ENCODE results near the gene TRIP13.
"Not testable (repeated sequence)": the region's sequence is repeated elsewhere in the genome, so short reads cannot be mapped to it uniquely, and the experiment has no call there.

TRIP13 gene

DNA sequence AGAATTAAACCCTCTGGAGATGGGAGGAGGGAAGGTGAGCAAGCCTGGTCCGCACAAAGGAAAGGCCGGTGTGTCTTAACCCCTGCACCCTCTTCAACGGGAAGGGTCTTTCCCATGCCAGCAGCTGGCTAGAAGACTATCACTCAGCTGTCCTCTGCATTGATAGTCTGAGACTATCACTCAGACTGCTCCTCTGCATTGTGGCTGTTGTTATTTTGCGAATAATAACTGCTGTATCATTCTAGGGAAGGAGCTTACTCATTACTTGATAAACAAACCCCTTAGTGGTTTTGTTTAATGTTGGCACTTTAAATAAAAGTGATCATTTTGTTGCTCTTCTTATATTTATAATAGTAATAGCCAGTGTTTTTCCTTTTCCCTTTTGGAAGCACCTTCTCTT, 8.1 kb downstream of the TRIP13 start:
- DNase-seq, result no peak

DNA sequence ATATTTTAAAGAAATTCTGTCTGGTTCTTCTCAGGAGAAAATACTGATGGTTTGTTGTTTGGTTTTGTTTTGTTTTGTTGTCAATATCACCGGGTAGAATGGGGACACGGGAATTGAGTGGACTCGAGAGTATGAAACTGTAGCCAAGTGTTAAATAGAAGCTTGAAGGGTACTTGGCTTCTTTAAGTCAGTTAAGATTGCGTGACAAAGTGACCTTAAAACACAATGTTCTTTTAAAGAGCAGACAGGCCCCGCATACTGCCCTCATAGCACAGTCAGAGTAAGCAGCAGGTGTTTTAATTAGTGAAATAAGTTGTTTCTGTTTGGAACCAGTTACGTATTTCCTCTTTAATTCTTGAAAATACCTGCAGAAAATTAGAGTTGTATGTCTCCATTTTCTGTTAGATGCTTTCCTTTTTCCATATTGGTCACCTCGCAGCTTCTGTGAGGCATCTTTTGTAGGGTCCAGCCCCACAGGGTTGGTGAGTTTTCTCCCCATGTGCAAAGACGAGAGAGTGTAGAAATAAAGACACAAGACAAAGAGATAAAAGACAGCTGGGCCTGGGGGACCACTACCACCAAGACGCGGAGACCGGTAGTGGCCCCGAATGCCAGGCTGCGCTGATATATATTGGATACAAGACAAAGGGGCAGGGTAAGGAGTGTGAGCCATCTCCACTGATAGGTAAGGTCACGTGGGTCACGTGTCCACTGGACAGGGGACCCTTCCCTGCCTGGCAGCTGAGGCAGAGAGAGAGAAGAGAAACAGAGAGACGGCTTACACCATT, 9.6 kb downstream of the TRIP13 start:
- no peak for DNase-seq

DNA sequence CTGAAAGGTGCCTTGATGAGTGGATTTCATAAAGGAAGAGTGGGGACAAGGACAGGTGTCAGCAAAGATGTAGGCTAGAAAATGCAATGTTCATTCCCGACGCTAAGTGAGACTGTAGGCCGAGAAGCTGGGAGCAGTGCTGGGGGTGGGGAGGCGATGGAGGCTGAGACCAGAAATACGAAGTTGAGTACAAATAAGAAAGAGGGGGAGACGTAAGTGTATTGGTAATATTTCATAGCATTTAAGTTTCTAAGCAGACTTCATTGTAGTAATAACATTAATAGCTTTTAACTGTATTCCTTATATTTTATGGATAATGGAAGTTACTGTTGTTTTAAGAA, 11.0 kb downstream of the TRIP13 start:
- DNase-seq, result no peak

DNA sequence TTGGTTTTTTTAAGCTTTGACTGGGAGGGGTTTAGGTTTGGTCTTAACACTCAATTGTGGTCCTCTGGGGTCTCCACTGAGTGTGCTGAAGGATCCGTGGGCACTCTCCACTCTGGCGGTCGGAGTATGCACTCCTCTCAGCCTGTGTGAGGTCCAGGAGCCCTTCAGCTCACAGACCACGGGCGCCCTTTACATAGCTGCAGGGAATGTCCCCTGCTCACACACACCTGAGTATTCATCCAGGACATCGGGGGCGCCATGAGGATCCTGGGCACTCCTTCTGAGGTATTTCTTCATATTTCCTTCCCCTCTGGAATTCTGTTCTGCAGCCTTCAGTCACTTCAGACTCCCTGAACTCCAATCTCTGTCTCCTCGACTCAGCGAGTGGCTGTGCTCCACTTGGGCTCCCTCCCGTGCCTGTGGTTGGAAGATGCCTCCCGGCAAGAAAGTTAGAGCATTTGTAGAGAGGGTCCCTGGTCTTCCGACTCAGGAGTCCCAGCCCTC, 12.5 kb downstream of the TRIP13 start:
- DNase-seq, result no peak

DNA sequence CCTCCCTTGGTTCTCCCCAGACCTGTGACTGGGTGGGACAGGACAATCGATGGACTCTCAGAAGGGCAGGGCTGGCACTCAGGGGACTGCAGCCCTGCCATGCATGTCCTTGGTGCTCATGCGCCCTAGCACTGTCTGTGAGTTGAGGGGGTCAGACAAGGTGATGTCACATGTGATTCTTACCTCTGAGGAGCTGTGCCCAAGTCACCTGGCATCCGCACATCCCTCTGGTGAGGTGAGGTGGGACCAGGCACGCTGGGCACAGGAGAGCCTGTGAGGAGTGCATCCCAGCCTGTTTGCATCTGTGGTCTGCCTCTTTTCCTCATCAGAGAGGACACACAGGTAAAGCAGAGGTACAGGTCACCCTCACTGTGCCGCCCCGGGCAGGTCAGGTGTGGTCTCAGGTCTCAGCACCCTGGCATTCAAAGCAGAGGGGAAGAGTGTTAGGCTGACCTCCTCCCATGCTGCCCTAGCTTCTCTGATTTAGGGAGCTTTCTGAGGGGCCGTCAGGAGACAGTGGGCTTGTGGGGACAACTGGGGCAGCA, 14.8 kb downstream of the TRIP13 start:
- DNase-seq, result no peak

DNA sequence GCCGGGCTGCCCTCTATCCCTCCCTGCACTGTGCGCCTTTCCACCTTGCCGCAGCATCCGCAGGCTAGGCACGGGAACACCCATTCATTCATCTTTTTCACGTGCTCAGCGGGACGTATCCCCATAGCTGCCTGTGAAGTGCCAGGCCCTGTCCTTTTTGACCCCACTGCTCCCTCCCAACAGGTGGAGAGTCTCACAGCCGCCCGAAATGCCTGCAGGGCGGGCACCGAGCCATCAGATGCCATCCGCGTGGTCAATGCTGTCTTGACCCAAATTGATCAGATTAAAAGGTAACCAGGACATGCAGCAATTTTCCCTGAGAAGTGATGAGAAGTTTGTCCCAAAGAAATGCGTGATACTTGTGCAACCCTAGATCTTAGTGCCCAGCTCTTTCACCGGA, 15.5 kb downstream of the TRIP13 start:
- DNase-seq, result no peak

DNA sequence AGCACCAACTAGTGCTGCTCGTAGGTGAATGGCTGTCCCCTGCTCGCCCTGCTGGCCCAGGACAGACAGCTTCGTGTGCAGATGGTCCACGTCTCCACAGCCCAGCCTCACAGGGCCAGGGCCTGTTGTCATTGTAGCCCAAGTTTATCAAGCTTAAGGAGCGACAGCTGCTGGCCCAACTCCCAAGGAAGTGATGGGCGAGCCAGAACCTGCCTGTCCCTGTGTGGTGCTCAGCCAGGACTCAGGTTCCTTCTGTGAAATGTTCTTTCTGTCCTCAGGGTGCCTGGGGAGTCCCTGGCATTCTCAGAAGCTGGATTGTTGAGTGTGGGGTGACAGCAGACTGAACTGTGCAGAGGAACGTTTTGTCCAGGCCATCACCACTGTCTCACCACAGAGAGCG, 16.4 kb downstream of the TRIP13 start:
- no peak for DNase-seq

DNA sequence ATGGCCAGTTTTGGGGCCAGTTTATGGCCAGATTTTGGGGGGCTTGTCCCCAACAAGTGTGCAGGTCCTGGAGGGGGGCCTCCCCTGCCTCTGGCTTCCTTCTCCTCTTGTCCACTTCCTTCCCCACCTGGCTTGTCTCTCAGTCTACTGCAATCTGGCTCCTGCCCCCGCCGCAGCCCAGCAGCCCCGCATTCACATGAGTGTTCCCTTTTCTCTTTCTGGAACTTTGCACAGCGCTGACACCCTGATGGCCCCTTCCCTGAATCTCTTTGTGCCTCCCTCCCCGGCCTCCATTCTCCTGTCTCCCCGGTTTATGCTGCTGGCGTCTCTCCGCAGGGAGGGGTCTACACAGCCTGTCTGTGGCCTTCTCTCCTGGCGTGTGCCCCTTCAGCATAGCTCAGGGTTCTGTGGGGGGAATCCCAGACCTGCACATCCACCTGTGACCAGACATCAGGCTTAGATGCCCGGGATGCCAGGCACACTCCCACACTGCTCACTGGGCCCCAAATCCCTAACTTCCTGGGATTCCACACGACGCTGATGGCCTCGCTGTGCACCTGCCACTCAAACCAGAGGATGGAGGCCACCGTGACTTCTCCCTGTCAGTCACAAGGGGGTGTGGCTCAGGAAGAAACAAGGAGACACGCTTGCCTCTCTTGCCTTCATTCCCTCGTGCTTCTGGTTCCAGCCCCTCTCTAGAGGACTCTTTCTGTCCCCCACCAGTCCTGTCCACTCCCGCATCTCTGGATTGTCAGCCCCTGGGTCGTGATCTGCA, 17.5 kb downstream of the TRIP13 start:
- no peak for DNase-seq

DNA sequence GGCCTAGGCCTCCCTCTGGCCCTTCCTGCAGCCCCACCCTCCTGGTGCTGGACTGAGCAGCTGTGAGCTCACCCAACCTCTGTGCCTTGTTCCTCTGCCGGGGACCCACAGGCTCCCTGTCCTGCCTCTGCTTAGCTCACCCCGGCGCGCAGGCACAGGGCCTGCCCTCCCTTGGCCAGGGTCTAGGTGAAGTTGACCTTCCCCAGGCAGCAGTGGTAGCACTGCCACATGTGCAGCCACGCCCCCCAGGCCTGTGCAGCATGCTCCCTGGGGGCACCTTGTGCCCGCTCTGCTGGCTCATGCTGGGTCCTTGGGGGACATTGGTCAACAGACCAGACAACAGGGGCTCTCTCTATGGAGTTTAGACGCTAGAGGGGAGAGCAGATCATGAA, 18.1 kb downstream of the TRIP13 start:
- DNase-seq, result no peak

DNA sequence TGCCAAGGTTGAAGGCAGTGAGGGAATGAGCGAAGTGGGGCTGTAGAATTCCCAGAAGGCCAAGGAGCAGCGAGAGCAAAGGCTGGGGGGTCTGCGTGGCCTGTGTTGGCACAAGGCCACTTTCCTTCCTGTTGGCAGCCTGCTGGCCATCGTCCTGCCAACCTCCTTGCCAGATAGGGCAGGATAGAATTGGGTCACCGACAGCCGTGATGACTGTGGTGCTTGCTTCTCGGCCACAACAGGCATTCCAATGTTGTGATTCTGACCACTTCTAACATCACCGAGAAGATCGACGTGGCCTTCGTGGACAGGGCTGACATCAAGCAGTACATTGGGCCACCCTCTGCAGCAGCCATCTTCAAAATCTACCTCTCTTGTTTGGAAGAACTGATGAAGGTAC, 18.9 kb downstream of the TRIP13 start:
- DNase-seq, result no peak

DNA sequence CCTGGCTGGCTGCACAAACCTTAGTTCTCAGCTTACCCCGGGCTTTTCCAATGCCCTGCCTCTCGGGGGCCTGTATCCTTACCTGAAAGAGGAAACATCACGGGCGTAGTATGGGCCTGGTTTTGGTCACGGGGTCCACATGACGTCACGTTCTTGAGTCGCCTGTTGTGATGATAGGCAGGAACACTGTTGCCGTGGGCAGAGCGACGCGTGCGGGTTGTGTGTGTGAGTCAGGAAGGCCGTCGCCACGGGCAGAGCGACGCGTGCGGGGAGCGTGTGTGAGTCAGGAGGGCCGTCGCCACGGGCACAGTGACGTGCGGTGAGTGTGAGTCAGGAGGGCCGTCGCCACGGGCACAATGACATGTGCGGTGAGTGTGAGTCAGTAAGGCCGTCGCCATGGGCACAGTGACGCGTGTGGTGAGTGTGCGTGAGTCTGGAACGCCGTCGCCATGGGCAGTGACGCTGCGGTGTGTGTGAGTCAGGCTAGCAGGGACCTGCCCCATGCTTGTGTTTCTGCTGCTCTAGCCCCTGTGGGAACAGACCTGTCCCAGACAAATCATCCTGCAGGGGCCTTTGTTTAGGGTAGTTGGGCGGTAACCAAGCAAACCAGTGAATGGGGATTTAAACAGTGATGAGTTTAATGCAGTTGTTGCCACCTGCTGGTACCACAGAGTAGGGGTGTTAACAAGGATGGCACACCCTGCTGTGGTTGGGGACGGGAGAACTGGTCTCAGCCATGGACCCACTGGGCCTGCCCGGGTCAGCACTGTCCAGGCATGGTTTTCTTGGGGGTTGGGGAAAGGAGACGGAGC, 19.8 kb downstream of the TRIP13 start:
- peak; percentile 91 for DNase-seq

DNA sequence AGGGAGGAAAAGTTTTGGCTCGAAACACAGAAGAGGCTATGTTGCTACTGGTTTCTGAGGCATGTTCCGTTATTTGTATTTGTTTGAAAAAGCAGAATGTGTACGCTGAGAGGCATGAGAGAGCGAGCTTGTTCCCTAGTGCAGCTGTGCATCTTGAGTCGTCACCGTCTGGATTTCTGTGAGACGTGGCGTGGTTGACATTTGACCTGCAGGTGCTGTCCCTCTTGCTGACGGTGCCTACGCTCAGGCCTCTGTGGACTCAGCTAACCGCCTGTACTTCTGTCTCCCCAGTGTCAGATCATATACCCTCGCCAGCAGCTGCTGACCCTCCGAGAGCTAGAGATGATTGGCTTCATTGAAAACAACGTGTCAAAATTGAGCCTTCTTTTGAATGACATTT, 21.5 kb downstream of the TRIP13 start:
- no peak for DNase-seq

DNA sequence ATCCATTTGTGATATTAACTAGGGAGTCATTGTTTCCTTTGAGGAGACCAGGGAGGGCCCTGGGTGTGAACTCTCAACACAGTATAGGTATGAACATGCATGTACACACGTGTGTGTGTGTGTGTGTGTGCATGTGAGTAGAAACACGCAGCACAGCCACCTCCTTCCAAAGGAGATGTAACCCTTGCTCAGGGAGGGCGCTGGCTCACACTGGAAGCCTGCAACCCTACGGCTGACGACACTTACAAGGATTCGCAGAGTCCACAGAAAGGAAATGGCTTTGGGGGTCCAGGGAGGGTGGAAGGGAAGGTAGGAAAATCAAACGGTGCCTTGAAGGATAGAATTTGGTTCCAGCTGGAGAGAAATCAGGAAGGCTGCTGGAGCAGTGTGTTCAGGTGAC, 21.9 kb downstream of the TRIP13 start:
- DNase-seq, result no peak

DNA sequence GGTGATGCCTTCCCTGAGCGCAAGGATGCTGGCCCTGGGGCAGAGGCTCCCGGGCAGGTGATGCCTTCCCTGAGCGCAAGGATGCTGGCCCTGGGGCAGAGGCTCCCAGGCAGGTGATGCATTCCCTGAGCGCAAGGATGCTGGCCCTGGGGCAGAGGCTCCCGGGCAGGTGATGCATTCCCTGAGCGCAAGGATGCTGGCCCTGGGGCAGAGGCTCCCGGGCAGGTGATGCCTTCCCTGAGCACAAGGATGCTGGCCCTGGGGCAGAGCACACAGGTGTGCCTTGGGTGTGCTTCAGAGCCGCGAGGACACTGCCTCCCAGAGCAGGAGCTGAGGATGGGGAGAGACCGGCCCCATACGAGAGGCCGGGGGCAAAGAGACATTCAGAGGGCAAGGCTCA, 22.7 kb downstream of the TRIP13 start:
- not testable (repeated sequence) for DNase-seq

DNA sequence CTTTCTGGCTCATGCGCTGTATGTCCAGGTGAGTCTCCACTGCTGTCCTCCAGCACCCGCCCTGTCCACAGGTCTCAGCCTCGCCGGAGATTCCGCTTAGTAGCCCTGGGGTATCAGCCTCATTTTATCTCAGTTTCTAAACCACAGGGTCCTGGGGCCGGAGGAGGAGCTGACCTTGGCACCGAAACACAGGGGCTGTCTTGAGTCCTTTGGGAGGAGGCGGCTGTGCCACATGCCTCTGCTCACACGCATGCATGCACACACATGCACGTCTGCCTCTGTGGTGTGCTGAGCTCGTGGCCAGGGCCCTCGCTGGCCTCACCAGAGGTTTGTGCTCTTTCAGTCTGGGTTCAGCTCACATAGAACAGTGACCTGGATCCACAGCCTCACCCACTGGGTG, 23.3 kb downstream of the TRIP13 start:
- no peak for DNase-seq

DNA sequence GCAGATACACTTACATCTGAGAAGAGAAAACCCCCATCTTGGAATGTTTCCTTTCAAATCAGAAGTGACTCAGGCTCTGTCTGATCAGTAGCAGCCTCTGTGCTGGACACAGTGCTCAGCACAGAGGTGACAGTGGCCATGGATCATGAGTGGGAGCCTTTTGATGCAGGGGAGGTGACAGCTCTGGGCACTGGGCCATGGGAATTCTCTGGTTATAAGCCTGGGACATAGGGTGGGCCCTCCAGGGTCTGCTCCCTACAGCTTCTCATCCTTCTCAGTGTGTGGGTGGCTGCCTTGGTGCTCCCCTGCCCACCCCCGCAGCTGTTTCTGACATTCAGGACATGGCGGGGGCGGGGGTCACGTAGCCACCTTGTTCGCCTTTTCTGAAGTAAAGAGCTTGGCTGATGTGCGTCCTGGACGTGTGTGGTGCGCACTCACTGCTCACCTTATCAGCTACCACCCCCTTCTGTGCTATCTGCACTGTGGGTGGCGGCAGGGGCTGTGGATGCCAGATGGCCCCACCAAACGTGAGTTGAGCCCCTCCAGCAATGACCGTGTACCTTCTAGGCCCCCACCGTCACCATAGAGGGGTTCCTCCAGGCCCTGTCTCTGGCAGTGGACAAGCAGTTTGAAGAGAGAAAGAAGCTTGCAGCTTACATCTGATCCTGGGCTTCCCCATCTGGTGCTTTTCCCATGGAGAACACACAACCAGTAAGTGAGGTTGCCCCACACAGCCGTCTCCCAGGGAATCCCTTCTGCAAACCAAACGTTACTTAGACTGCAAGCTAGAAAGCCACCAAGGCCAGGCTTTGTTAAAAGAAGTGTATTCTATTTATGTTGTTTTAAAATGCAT, 24.0 kb downstream of the TRIP13 start:
- DNase-seq, result no peak

DNA sequence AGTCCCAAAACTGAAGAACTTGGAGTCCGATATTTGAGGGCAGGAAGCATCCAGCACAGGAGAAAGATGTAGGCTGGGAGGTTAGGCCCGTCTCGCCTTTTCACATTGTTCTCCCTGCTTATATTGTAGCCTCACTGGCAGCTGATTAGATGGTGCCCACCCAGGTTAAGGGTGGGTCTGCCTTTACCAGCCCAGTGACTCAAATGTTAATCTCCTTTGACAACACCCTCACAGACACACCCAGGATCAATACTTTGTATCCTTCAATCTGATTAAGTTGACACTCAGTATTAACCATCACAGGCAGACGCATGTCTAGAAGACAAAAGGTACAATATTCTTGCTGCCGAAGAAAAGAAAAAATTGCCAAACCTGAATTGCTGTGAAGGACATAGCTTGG, 26.0 kb downstream of the TRIP13 start:
- not testable (repeated sequence) for DNase-seq

DNA sequence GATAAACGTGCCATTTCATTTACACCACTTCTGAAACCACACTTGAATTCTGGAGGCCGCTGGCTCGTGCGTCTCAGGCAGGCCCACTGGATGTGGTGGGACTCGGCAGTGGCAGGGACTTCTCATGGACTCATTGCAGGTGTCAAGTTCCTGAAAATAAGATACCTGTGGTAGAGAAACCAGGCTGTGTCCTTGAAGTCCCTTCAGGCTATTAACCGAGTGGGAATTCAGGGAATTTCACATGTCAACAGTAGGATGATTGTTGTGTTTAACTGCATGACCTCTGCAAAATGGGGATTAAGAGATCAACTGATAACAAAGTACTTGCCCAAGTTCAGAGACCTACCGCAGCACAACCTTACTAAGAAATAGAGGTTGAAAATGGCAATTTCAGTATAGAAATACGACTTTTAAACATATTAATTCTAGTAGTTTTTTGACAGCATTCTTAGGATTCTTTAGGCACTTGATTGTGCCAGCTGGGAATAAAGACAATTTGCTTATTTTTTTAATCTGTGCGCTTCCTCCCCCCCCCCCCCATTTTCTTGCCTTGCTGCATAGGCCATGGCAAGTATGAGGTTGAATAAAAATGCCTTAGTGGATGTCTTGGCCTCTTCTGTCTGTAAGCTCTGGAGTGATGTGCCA, 26.8 kb downstream of the TRIP13 start:
- DNase-seq, result no peak

DNA sequence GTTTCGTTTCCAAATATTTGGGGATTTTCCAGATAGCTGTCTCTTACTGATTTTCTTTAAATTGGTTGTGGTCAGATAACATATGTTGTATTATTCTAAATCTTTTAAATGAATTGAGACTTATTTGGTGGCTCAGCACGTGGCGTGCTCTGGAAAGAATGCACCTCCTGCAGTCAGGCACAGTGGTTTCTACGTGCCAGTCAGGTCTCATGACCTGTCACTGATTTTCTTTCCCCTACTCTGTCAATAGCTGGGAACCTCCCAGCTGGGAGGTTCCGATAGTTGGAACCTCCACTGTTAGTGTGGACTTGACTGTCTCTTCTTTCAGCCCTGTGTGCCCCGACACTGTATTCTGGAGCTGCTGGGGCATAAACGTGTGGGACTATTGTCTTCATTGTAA, 27.6 kb downstream of the TRIP13 start:
- no peak for DNase-seq

DNA sequence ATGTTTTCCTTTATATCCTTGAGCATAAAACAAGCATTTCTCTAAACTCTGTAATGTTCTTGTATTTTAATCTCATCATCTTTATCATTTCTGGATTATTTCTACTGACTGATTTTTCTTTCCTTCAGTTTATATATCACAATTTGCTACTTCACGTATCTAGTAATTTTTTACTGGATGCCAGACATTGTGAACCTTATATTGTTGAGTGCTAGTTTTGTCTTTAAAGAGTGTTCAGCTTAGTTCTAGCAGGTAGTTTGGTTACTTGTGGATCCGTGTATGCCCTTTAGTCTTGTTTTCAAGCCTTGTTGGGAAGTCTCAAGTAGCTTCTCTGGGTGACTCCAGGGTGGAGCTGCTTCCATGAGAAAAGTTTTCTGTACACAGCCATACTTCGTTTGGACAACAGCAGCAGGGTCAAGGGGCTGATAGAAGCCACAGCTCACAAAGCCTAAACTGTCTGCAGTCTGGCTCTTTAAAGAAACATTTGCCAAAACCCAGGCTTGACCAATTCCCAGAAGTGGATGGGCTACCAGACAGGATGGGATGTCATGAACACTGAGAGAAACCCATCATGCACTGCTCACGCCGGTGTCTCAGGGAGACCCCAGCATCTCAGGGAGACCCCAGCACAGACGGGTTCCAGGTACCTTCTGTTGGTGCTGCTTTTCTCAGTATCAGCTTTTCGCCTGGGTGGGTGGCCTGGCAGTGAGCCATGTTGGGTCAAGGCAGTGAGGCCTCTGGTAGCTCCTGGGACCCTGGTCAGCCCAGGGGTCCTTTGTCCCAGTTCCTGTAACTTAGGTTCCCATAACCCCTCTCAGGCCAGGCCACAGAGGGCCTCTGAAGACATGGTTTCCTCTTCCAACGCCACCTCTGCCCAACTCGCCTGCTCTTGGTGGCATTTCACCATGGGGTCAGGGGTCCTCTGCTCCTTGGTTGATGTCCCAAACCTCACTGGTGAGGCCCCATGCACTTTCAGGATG, 29.1 kb downstream of the TRIP13 start:
- no peak for DNase-seq

Measured in stimulated activated CD4-positive, alpha-beta T cell treated with anti-CD3 and anti-CD28 coated beads, Interleukin-1b, Interleukin-23, amount 100 ng/mL, for 48 hours (primary cell).